ENCODE measurements around the gene CD247. TPM values are rescaled to one million over a fixed set of nuclear protein-coding genes. Genes with fewer than 3 reads are reported as not detected.

The CD247 gene
- total and polyA plus RNA-seq, 2 of the 4 experiments (the other 2 are of a cell fraction): not detected

GRCh38 chr1:167567663-167568062 lies 49.3 kb upstream of the CD247 start:
- Histone ChIP-seq H3K36me3 (ENCODE audit: control insufficient read depth, insufficient read depth, low read length) (no peaks in the 10 kb centered on the region), H3K9ac (ENCODE audit: low read depth, low read length) (no peak overlapping the region), H3K14ac (replicated peaks; ENCODE audit: low read depth, low read length) (no peak overlapping the region), H3K27ac (ENCODE audit: insufficient read depth, low read length) (no peak overlapping the region), H2BK5ac (ENCODE audit: low read depth, low read length, poor library complexity, severe bottlenecking) (no peak overlapping the region), H2AK9ac (replicated peaks; ENCODE audit: low read depth, low read length, poor library complexity) (no peak overlapping the region), H3K23ac (ENCODE audit: low read depth, low read length) (no peak overlapping the region), H4K91ac (ENCODE audit: insufficient read depth, low read depth, low read length) (no peak overlapping the region), H3K79me1 (ENCODE audit: low read depth in 1 of 2, low read length in 2 of 2) (no peaks in the 10 kb centered on the region), H3K4me3 (ENCODE audit: insufficient read depth, low read depth, low read length) (no peak overlapping the region), H2AK5ac (ENCODE audit: low read depth, low read length) (no peak overlapping the region), H2BK20ac (ENCODE audit: low read depth, low read length) (no peak overlapping the region), H2BK120ac (ENCODE audit: low read depth, low read length) (no peak overlapping the region), H3K4me1 (ENCODE audit: control insufficient read depth, insufficient read depth, low read length) (no peaks in the 10 kb centered on the region), H4K5ac (ENCODE audit: low read depth, low read length) (no peak overlapping the region), H2BK15ac (ENCODE audit: low read depth, low read length) (no peak overlapping the region), H4K8ac (ENCODE audit: low read depth in 2 of 2, low read length in 2 of 2) (no peak overlapping the region), H3K4me2 (ENCODE audit: low read depth, low read length) (no peak overlapping the region), H4K20me1 (ENCODE audit: insufficient read depth, low read length) (no peaks in the 10 kb centered on the region), H3K56ac (ENCODE audit: extremely low read depth, insufficient read depth, low read length) (no peak overlapping the region), H2AFZ (replicated peaks; ENCODE audit: low read length, poor library complexity) (no peak overlapping the region), H3K27me3 (ENCODE audit: control insufficient read depth, insufficient read depth, low read length) (peaks cover 7% of the 10 kb centered on the region), H3K18ac (ENCODE audit: low read depth, low read length) (no peak overlapping the region), H3K4ac (ENCODE audit: low read depth, low read length) (no peak overlapping the region), H3K9me1 (ENCODE audit: insufficient read depth, low read length) (no peaks in the 10 kb centered on the region), H3K9me3 (ENCODE audit: control insufficient read depth, insufficient read depth, low read length) (no peaks in the 10 kb centered on the region)
- ChIA-PET POLR2A (ENCODE audit: unreplicated experiment) (no interaction called here), CTCF (no interaction called here)
- 60% methylated on average over 1 of the region's 5 CpGs; no CpG with 5 or more reads in 1 of the 2 experiments for WGBS, 2 experiments (ENCODE audit: extremely low coverage in 2 of 2, insufficient read length in 1 of 2)
- DNase-seq (no peak), ATAC-seq (ENCODE audit: low read depth) (no peak)
- no TSS peak for BruUV-seq (replicated peaks)
- dilution Hi-C loops (cut with HindIII; ENCODE audit: low sequenced_read_pairs, unreplicated experiment): no loop called here
- intact Hi-C loops (cut with micrococcal nuclease): no loop called here
- in situ Hi-C loops (cut with MboI; ENCODE audit: low sequenced_read_pairs): no loop called here
- no peak for TF ChIP-seq NFE2L2 (IDR thresholded peaks at IDR 0.05; ENCODE audit: low read depth, low read length)
- no peak for TF ChIP-seq BHLHE40 (IDR thresholded peaks at IDR 0.05; ENCODE audit: low read depth, low read length)
- no peak for TF ChIP-seq USF2 (IDR thresholded peaks at IDR 0.05; ENCODE audit: low read depth, low read length)
- no peak for TF ChIP-seq RAD21 (IDR thresholded peaks at IDR 0.05; ENCODE audit: low read length)
- TF ChIP-seq SMC3 (IDR thresholded peaks at IDR 0.05; ENCODE audit: low read depth, low read length): no peak
- no peak for TF ChIP-seq RFX5 (IDR thresholded peaks at IDR 0.05; ENCODE audit: low read depth, low read length)
- no peak for TF ChIP-seq CHD1 (IDR thresholded peaks at IDR 0.05; ENCODE audit: low read depth, low read length)
- no peak for TF ChIP-seq MXI1 (IDR thresholded peaks at IDR 0.05; ENCODE audit: borderline replicate concordance, low read depth, low read length)
- no peak for TF ChIP-seq FOS (IDR thresholded peaks at IDR 0.05; ENCODE audit: low read depth, low read length)
- TF ChIP-seq CTCF (conservative IDR thresholded peaks at IDR 0.05; ENCODE audit: low read depth, low read length): no peak
- no peak for TF ChIP-seq MAFK (IDR thresholded peaks at IDR 0.05; ENCODE audit: low read depth, low read length)
- no peak for TF ChIP-seq ELK1 (IDR thresholded peaks at IDR 0.05; ENCODE audit: borderline replicate concordance, low read depth, low read length)
- TF ChIP-seq CEBPB (IDR thresholded peaks at IDR 0.05; ENCODE audit: low read depth, low read length): no peak
- no peak for TF ChIP-seq MAZ (IDR thresholded peaks at IDR 0.05; ENCODE audit: borderline replicate concordance, low read depth, low read length)
- no peak for TF ChIP-seq RCOR1 (IDR thresholded peaks at IDR 0.05; ENCODE audit: insufficient replicate concordance, low read length)
- TF ChIP-seq POLR2A (IDR thresholded peaks at IDR 0.05; ENCODE audit: low read depth, low read length): no peak
